Calu3 (cell line): ENCODE results near the gene METAP1D. TPM values are rescaled to one million over a fixed set of nuclear protein-coding genes. Genes with fewer than 3 reads are reported as not detected.

Source experiments
- BruUV-seq: library from RNA; stranded (reverse); fragments of 400-500 nt; replicated peaks from 2 replicates; lab custom pipeline; 2021; lab: Mats Ljungman, UMichigan
- CTCF ChIA-PET: fragments of 300-600 bp; sonication (Branson Sonifier 250); formaldehyde crosslinking; loops from one replicate; lab custom pipeline; 2022; ENCODE audit warnings: antibody characterized with exemption; lab: Charles Lee
- DNase-seq: peaks from one replicate; pipeline ENCODE4 v3.0.0; 2022
- H3K27ac Mint-ChIP-seq: one replicate; pipeline ENCODE4 v1.8.0; 2022; ENCODE audit warnings: mixed read lengths; ENCODE audit not compliant: unreplicated experiment
- H3K27me3 Mint-ChIP-seq: one replicate; pipeline ENCODE4 v1.8.0; 2022; ENCODE audit warnings: mixed read lengths; ENCODE audit not compliant: unreplicated experiment
- H3K36me3 Mint-ChIP-seq: one replicate; pipeline ENCODE4 v1.8.0; 2022; ENCODE audit warnings: mild to moderate bottlenecking, moderate library complexity, mixed read lengths; ENCODE audit not compliant: insufficient read depth, unreplicated experiment
- H3K4me1 Mint-ChIP-seq: one replicate; pipeline ENCODE4 v1.8.0; 2022; ENCODE audit warnings: mild to moderate bottlenecking, low read depth, mixed read lengths; ENCODE audit not compliant: unreplicated experiment
- H3K4me3 Mint-ChIP-seq: one replicate; pipeline ENCODE4 v1.8.0; 2022; ENCODE audit warnings: mild to moderate bottlenecking, low read depth, moderate library complexity, mixed read lengths; ENCODE audit not compliant: unreplicated experiment
- H3K9me3 Mint-ChIP-seq: one replicate; pipeline ENCODE4 v1.8.0; 2022; ENCODE audit warnings: low read depth, mixed read lengths; ENCODE audit not compliant: unreplicated experiment
- intact Hi-C: fragments of 100-400 bp; cut with micrococcal nuclease; formaldehyde crosslinking; loops from one replicate; pipeline ENCODE4 v1.10.0; 2022; ENCODE audit not compliant: unreplicated experiment
- total RNA-seq: library from RNA; stranded (reverse); gene quantifications from 2 replicates; pipeline ENCODE4 v1.2.3, GENCODE V29; 2022
- TF ChIP-seq, protein P1 (sequence below): fragments of 200-600 bp; IDR thresholded peaks from one replicate; pipeline ENCODE4 v1.8.0; 2022; ENCODE audit warnings: antibody characterized with exemption; ENCODE audit not compliant: unreplicated experiment

METAP1D gene
- total RNA-seq, 1 experiment from 2014 or later, result 11.0 TPM

DNA sequence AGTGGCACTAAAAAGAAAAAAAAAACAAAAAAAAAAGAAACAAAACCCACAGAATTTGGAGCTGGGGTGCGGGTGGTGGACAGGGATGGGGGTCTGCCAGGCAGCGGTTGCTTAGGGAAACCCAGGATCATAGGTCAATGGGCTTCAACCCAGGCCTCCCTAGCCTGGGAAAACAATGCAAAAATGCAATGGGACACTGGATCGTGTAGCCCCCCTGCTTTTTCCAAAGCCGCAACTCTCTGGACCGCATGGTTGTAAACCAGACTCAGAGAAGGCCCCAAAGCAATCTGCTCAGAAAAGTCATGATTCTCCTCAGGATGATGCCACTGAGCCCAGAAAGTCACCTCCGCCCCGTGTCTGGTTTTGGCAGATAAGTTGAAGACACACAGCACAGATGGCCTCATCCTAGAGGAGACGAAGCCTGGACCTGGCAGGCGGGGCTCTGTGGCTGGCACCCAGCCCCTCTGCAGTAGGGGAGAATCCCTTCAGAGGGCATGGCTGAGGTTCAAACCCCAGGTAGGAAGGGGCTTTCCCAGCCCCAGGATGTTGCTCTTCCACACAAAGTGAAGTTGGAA is 97.9 kb downstream of the METAP1D start:
- Mint-ChIP-seq H3K27ac (no peak overlapping the region), H3K9me3 (no peaks in the 10 kb centered on the region), H3K27me3 (peaks cover 86% of the 10 kb centered on the region), H3K36me3 (peaks cover 19% of the 10 kb centered on the region), H3K4me1 (peaks cover 35% of the 10 kb centered on the region), H3K4me3 (no peak overlapping the region)
- TF ChIP-seq, protein P1, sequence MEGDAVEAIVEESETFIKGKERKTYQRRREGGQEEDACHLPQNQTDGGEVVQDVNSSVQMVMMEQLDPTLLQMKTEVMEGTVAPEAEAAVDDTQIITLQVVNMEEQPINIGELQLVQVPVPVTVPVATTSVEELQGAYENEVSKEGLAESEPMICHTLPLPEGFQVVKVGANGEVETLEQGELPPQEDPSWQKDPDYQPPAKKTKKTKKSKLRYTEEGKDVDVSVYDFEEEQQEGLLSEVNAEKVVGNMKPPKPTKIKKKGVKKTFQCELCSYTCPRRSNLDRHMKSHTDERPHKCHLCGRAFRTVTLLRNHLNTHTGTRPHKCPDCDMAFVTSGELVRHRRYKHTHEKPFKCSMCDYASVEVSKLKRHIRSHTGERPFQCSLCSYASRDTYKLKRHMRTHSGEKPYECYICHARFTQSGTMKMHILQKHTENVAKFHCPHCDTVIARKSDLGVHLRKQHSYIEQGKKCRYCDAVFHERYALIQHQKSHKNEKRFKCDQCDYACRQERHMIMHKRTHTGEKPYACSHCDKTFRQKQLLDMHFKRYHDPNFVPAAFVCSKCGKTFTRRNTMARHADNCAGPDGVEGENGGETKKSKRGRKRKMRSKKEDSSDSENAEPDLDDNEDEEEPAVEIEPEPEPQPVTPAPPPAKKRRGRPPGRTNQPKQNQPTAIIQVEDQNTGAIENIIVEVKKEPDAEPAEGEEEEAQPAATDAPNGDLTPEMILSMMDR, result no peak
- no peak for DNase-seq
- no TSS peak for BruUV-seq
- CTCF ChIA-PET, result no interaction called here
- intact Hi-C loops, result no loop called here

DNA sequence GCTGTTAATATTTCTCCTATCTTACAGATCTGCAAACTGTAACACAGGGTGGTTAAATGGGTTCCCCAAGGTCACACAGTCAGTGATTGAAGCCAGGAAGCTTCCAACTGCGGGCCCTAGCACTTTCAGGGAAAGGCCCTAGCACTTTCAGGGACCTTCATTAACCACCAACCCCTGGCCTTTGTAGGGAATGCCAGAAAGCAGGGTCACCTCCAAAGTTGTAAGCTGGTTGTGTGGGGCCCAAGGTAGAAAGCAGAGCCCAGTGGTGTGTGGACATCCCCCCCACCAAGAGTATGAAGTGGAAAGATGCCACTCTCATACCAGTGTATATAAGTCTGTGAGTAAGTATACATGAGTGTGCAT is 98.5 kb downstream of the METAP1D start:
- no peak for DNase-seq
- peak overlapping the region; percentile 2 for H3K27ac Mint-ChIP-seq
- TF ChIP-seq, protein P1, result no peak
- peaks cover 85% of the 10 kb centered on the region for H3K27me3 Mint-ChIP-seq
- intact Hi-C loops, result no loop called here
- peak overlapping the region; percentile 64 for H3K4me3 Mint-ChIP-seq
- H3K9me3 Mint-ChIP-seq, result no peaks in the 10 kb centered on the region
- peaks cover 24% of the 10 kb centered on the region for H3K36me3 Mint-ChIP-seq
- no TSS peak for BruUV-seq
- H3K4me1 Mint-ChIP-seq, result peaks cover 41% of the 10 kb centered on the region
- CTCF ChIA-PET, result interaction anchor here (1.1 to 1.8 kb wide), 2 partner anchors 13 to 29 kb away, joined by 3 to 5 read pairs; partner anchors contain the start of gene DLX1

DNA sequence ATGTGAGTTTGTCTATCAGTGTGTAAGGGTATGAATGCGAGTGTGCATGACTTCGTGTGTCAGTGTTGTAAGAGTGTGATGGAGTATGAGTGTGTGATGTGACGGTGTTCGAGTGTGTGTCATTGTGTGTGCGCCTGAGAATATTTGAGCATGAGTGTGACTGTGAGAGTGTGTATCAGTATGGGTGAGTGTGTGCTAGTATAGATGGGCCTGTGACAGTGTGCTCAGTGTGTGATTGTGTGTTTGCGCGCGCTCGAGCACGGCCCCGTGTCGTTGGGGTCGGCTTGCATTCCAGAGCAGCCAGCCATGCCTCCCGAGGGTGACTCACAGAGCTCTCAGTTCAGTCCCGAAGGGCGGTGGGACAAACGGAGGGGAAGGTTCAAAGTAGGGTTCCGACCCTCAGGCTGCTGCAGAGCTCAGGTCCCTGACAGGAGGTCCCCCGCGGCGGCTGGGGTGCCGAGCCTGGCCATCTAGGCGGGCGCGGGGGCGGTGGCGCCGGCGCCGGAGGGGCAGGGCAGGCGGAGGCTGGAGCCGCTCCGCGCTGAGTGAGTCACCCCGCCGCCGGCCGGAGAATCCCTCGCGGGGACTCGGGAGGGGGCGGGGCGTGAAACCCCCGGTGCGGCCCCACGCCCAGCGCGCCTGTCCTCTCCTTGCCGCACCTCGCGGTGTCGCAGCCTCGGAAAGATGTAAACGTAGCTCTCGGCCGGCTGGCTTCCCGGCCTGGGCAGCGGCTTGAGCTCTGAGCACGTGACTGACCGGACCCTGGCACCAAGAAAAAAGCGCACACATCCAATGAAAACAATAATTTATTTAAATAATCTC is 99.1 kb downstream of the METAP1D start:
- peak; percentile 77 for DNase-seq
- no TSS peak for BruUV-seq
- peaks cover 85% of the 10 kb centered on the region for H3K27me3 Mint-ChIP-seq
- TF ChIP-seq, protein P1, result no peak
- peak overlapping the region; percentile 2 for H3K27ac Mint-ChIP-seq
- H3K4me1 Mint-ChIP-seq, result peaks cover 47% of the 10 kb centered on the region
- CTCF ChIA-PET, result interaction anchor here (0.6 to 1.8 kb wide), 3 partner anchors 13 to 474 kb away, joined by 3 to 5 read pairs (median 4); partner anchors contain the start of gene DLX1
- no peaks in the 10 kb centered on the region for H3K9me3 Mint-ChIP-seq
- intact Hi-C loops, result no loop called here
- H3K4me3 Mint-ChIP-seq, result peak overlapping the region; percentile 64
- H3K36me3 Mint-ChIP-seq, result peaks cover 24% of the 10 kb centered on the region

DNA sequence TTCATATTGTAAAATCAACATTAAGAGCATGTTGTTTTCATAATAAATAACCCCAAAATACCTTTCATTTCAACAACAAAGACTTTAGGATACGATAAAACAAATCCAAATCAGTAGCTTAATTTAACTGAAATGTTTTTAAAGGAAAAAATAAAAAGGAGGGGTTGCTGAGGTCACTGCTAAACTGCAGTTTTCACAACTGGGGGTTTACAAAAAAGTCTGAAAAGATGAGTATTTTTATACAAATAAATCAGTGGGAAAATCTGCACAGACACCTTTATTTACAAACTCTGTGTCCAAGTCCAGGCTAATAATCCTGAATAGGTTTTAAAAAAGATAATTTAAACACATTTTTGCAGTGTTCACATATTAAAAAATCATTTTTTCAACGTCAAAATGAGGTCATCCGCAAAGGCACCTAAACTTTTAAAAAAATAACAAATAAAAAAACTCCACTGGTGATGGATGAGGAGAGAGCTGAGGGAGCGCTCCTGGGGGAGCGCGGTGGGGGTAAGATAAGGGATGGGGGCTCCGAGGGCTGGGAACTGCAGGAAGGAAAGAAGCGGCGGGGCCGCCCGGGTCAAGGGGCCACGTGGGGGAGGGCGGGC is 99.8 kb downstream of the METAP1D start:
- no peak for DNase-seq
- no peaks in the 10 kb centered on the region for H3K9me3 Mint-ChIP-seq
- CTCF ChIA-PET, result interaction anchor here (0.6 to 1.8 kb wide), 3 partner anchors 14 to 475 kb away, joined by 3 to 5 read pairs (median 4); partner anchors contain the start of gene DLX1
- no TSS peak for BruUV-seq
- TF ChIP-seq, protein P1, result no peak
- intact Hi-C loops, result loop anchor here (5.0 to 10.0 kb wide), 4 partner anchors 95 to 527 kb away; partner anchors contain the start of gene HAT1
- H3K27me3 Mint-ChIP-seq, result peaks cover 83% of the 10 kb centered on the region
- H3K27ac Mint-ChIP-seq, result no peak overlapping the region
- peak overlapping the region; percentile 64 for H3K4me3 Mint-ChIP-seq
- peaks cover 50% of the 10 kb centered on the region for H3K4me1 Mint-ChIP-seq
- peaks cover 24% of the 10 kb centered on the region for H3K36me3 Mint-ChIP-seq
